Stimulated activated CD4-positive, alpha-beta T cell treated with anti-CD3 and anti-CD28 coated beads, Interleukin-12 subunit alpha, Interleukin-12 subunit beta, amount 100 ng/mL, for 48 hours (primary cell): ENCODE measurements around the gene SPTBN1.

ENCODE experiments used
- DNase-seq, 3 donors: peaks; one replicate each; pipeline ENCODE4 v3.0.0-alpha.2; 2020; ENCODE audit warnings: low read depth in 2 of 3, low spot score in 1 of 3

Gene SPTBN1

DNA sequence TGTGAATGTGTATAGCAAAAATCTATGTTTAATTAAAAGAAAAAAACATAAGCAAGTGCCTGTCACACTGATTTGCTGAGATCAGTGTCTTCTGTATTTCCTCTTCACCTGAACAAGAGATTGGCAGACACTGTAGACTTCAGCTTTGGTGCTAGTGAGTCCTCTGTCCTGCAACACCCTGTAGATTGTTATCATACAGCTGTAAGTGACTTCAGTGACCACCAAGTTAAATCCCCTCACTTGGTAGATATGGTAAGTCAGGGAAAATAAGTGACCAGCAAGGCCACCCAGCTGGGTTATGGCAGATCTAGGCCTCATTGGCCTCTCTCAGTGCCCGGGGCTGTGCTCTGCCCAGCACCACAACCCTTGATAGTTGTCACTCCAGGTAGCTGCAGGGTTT lies 147.7 kb downstream of the SPTBN1 start:
- DNase-seq, result no peak

DNA sequence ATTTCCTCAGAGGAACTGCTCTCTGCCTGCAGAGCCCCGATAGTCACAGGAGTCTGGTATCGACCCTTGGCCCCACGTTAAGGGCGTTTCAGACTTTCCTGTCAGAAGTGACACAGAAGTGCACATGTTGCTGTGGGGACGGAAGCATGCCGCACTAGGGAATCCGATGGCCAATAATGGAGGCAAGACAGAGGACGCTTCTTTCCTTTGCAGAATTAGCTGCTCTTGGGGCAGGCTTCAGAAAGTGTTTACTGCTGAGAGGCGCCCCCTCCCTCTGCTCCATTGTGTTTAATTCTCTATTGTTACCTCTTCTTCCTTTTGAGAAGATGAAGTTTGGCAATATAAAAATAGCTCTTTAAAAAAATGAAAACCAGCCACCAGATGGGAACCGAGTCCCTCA lies 148.7 kb downstream of the SPTBN1 start:
- no peak for DNase-seq

DNA sequence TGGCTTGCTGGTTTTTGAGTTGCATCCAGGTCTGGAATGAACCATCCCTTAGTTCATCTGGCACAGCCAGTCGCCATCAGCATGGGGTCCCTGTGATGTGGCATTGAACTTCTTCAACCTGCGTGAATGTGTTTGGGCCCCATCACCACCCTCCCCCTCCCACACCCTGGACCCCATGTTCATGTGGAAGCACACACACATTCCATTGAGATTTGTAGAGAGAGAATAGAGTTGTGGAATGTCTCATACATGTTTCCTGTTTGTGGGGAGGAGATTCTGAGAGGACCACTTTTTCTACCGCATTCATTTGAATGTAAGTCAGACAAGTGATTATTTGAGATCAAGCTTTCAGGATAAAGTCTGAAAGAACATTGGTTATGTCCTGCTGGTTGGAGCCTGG lies 149.7 kb downstream of the SPTBN1 start:
- no peak for DNase-seq

DNA sequence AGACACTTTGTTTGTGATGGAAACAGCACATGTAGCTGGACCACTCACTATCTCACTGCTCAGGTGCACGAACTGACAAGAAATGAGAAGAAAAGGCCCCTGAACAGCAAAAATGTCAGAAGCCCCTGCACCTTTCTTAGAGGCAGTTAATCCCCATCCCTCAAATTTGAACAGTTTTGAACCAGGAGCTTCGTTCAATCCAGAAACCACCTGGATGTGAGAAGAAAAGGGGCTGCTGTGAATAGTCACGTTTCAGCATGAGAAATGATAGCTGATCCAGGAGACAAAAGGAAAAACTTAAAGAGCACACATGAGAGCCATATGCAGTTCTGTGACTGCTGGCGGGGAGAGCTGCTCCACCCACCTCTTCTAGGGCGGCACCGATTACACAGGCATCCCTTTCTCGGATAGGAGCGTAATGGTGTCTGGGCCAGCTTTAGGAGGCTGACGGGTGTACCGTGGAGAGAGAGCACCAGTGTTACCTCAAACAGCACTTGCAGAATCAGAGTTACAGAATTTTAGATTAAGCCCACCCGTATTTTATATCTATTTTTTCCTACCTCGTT lies 150.3 kb downstream of the SPTBN1 start:
- DNase-seq, result no peak

DNA sequence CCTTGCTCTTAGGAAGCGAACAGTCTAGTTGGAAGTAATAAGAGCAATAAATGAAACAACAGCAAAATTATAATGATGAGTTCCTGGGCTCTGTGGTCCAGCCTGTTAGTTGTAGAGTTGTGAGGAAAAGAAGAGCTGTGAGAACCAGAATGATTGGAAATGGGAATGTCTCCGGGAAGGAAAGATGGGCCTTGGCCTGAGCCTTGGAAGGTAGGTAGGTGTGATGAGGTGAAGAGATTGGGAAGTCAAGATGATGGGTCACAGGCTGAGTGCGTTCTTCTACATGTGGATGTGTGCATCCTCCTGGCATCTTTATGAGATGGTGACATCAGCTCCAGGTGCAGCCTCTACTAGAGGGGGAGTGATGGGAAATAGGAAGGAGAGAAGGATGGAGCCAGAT lies 152.1 kb downstream of the SPTBN1 start:
- no peak for DNase-seq

DNA sequence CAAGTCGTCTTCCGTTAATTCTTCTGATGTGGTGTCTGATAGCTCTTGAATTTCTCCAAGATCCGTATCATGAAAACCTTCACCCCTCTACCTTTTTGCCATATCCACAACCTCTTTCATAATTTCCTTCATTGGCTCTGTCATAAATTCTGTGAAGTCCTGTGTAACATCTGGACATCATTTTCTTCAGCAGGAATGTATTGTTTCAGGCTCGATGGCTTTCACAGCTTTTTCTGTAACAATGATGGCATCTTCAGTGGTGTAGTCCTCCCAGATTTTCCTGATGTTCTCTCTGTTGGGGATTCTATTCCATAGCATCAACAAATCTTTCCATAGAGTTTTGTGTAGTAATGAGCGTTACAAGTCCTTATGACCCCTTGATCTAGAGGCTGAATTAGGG lies 153.1 kb downstream of the SPTBN1 start:
- DNase-seq, result no peak

DNA sequence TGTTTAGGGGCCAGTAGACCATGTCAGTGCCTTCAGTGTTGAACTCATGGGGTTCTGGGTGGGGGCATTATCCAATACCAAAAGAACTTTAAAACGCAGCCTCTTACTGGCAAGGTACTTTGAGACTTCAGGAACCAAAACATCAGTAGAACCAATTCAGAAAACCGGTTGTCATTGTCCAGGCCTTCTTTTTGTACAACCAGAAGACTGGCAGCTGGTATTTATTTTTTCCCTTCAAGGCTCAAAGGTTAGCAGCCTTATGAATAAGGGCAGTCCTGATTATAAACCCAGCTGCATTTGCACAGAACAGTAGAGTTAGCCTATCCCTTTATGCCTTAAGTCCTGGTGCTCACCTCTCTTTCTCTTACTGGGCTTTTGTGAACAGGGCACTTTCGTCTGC lies 153.5 kb downstream of the SPTBN1 start:
- DNase-seq, result no peak

DNA sequence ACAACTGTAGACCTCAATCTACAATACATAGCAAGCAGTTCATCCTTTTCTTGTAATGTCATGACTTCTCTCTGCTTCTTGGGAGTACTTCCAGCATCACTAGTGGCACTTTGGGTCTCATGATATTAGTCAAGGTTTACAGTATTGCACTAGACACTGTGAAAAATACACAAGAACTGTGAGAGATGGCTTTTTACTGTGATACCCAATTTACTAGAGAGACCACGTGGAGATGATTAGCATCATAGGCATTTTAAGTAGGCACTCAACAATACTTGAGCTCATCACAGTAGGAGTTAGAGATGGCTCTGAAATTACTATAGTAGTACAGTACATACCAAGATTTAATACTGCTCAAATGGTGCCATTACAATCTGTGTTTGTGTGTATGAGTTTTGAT lies 154.6 kb downstream of the SPTBN1 start:
- no peak for DNase-seq

DNA sequence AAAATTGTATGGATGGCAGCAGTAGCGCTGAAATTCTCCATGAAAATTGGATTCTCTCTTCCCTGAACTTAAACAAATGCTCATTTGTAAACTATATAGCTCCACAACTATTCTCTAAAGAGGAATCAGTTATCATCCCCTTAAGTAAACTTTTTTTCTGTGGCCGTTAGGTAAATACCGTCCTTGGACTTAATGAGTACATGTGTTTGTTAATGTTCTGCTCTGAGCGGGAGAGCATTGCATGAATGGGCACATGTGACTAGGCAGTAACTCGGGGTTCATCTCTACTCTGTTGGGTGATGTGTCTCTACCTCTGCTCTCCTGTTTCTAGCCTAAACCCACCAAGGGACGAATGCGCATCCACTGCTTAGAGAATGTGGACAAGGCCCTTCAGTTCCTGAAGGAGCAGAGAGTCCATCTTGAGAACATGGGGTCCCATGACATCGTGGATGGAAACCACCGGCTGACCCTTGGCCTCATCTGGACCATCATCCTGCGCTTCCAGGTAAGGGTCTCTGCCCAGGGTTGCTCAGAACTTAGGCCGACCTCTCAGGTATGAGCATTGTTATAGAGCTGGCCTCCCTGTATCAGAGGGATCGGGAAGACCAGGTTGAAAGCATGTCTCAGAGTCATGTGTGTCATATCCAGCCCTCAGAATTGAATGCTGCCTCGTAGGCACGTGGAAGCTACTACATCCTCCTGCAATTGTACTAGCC lies 155.9 kb downstream of the SPTBN1 start:
- DNase-seq, result no peak

DNA sequence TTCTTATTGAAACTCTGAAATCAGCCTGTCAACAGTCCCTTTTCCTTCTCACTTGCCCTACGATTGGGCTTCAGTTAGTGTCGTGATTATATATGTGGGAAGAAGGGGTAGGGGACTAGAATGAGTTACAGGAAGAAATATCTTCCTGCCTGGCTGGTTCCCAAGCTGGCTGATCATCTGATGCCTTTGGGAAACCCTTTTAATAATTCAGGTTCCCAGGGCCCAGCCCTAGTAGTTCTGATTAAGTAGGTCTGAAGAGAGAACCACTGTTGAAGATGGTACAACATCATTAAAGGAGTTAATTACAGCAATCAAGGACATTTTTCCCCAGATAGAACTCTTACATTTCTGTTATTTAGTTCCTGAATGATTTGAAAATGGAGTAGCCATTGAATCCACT lies 157.3 kb downstream of the SPTBN1 start:
- DNase-seq, result no peak

DNA sequence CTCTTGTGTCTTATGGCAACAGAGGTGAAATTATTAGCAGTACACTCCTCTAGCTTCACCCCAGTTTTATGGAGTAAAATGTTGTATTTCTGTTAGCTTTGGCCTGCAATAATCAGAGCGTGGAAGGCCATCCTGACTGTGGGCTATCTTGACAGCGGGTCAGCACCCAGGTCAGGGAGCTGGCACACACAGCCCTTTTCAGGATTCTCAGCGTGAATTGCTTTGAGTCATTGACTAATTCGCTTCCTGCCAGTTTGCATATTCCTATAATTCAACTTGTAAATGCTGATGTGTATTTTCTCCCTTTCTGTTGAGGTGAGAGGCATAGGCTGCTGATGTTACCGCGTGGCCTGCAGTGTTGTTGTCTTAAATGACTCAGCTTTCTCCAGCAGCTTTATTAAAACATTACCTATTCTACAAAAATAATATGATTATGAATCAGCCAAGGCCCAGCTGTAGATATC lies 157.7 kb downstream of the SPTBN1 start:
- DNase-seq, result no peak

DNA sequence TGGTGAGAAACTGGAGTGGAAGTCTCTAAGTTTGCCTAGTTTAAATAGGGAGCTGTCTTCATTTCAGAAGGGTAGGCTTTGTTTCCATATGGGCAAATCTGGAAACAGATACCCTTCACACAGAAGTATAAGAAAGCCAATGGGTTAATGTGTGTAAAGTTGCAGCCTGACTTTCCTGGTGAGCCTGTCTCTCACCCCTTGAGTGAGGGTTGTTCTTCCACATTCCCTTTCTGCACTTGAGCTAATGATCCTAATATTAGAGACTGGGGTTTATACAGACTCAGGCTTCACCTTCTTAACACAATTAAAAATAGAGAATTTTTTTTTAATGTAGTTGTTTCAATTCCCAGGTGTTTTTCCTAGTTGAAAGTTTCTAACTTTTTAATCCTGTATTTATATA lies 158.7 kb downstream of the SPTBN1 start:
- no peak for DNase-seq

DNA sequence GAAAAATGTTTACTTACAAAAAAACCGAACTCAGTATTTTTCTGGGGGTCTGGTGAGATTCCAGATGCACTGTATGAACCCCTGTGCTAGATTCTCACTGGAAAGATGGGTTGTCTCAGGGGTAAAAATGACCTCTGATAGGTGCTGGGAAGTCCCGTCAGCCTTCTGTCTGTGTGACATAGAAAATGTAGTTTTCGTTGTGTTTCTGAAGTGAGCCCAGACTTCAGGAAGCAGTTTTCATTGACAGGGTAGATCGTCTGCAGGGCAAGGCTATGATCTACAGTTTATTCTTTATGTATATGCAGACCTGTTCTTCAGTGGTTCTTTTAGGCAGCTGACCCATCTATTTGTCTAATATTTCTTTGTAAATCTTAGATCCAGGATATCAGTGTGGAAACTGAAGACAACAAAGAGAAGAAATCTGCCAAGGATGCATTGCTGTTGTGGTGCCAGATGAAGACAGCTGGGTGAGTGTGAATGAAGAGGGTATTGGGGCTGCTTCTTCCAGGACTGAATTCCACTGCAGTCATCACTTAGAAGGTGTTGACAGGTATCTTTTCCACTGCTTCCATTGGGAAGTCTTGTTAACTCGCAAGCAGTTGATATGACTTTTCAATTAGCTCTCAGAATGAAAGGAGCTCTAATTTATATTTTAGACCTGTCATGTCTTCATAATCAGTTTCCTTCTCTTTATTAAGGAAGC lies 159.9 kb downstream of the SPTBN1 start:
- no peak for DNase-seq

DNA sequence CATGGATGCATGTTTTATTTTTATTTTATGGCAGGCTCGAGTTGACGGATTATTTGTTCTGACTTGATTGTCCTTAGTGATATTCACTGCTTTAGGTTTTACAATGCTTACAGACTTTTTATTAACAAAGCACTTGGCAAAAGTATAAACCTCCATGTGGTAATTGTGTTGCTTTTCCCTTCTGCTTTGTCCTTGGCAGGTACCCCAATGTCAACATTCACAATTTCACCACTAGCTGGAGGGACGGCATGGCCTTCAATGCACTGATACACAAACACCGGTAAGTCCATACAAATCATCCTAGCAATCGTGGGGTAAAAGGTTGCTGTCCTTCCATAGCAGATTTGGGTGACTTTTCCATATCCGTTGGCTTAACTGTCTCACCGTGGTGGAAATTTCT lies 161.3 kb downstream of the SPTBN1 start:
- DNase-seq, result no peak

DNA sequence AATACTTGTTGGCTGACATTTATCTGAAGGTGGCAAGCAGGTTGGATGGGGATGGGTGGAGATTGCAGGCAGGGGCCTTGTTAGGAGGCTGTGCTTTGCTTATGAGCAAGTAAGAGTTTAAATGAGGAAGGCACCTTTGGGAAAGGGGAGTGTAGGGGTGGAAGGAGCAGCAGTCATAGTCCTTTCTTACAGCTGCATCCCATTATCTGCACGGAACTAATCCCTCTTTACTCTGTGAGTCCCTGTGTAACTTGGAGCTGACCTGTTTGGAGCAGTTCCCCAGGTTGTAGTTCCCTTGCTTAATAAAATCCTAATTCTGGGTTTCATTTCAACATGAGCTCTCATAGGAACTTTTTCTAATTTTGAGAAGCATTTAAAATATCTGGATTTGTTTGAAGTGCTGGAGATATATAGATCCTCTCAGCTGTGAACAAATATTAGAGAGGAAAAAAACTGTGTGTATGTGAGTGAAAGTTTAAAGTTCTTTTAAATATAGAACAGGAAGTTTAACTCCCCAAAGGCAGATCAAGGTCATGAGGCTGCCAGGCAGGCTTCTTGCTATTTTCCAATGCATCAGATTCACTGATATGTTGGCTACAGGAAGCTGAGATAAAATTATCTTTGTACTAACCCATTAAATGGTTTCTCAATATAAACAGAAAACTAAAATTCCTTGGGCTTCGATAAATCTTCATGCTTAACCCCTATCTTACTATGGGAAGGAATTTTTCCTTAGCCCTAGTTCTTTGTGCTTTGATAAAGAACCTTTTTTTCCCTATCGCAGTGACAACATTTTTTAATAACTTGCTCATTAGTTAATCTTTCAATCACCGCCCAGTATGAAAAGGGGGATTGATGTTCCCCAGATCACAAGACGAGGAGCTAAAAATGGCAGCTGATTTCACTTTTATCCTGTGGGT lies 162.8 kb downstream of the SPTBN1 start:
- no peak for DNase-seq

DNA sequence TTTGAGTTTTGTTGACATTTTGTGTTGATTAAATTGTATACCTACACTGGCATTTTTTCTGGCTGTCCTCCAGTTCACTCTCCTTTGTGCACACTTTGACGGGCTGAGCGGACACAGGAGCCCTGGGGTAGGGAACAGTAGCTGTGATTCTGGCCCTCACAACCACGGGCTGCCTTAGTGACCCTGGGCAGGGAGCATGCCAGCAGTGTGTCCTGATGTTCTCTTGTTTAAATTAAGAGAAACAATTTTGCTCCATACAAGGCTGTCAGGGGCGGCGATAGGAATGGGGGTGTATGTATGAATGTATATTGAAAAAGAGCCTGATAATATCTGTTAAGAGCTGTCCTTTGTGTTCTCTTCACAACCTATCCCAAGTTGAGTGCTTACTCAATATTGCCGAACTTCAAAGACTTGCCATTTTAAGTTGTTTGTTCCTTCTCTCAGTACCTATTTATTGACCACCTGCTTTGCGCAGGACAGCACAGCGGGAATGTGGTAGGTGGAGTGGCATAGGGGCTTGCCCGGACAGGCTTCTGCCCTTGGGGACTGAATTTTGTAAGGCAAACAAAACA lies 163.6 kb downstream of the SPTBN1 start:
- no peak for DNase-seq

DNA sequence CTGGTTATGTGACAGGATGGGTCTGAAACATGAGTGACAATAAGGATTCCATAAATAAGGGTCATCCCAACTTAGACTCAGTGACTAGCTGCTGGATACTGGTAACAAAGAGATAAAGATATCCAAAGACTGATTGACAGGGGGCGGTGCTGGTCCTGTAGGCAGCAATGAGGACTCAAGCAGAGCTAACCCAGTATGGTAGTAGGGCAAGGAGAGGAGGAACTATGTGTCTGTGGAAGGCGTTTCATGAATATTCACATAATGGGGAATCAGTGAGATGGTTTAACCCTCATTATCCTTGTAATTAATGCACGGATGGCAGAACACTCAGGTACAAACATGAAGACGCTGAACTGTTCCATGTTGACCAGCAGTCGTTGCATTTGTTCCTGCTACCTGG lies 164.8 kb downstream of the SPTBN1 start:
- DNase-seq, result no peak

DNA sequence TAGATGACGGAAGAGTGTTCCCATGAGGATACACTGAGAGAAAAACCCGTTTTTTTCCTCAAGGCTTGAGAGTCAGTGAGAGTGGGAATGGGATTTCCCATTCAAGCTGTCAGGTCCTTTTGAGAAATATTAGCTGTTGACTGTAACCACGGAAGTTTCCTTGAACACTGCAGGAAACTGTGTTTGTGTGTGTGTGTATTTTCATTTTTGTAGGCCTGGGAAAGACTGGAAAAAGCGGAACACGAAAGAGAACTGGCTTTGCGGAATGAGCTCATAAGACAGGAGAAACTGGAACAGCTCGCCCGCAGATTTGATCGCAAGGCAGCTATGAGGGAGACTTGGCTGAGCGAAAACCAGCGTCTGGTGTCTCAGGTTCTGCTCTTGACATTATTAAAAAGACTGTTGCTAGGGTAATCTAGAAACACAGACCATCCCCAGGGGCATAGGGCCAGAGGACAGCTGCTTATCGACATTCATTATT lies 168.5 kb downstream of the SPTBN1 start:
- DNase-seq, result no peak

DNA sequence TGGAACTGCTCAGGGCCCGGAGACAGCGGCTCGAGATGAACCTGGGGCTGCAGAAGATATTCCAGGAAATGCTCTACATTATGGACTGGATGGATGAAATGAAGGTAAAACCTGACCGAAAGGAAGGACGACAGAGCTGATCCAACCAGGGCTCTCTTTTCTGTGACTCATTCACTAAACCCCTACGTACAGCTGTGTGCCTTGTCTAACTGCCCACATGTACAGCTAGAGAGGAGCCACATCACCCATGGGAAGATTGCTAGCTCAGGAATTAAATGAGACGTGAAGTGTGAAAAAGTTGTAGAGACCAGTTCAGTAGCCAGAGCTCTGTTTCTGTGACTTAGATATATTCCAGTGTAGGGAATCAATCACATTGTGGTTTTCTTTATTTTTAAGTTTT lies 170.0 kb downstream of the SPTBN1 start:
- no peak for DNase-seq

DNA sequence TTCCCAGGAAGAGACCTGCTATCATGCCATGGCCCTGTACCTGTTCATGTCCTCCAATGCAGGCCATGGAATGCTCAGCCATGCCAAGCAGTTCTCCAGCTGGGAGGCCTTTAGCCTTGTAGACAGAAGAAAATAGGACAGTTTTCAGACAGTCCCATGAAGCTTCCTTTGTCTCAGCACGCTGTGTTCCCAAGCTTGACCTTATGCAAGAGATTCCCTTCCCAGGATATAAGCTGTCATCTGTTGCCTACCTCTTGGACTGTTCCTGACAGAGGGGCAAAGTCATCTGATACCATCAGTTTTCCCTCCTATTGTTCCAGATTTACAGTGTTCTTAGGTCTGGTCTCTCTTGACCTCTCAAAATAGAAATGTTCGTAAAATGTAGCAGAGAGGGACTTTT lies 170.8 kb downstream of the SPTBN1 start:
- DNase-seq, result no peak

DNA sequence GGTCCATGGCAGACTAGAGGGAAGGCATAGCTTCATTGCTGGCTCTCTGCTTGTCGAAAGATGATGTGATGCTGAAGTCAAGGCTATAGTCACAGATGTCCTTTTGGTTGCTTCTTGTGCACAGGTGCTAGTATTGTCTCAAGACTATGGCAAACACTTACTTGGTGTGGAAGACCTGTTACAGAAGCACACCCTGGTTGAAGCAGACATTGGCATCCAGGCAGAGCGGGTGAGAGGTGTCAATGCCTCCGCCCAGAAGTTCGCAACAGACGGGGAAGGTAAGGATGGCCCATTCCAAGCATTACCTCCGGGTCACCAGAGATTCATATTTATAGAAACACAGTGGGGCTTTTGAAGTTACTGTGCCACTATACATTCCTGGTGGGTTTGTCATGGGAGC lies 171.8 kb downstream of the SPTBN1 start:
- no peak for DNase-seq
